Stimulated activated CD8-positive, alpha-beta memory T cell treated with anti-CD3 and anti-CD28 coated beads, Interleukin-7, amount 100 ng/mL, for 1 hour (primary cell): ENCODE results near the gene SLC39A11.
"Not testable (repeated sequence)": the region's sequence is repeated elsewhere in the genome, so short reads cannot be mapped to it uniquely, and the experiment has no call there.

Experiments
- DNase-seq, 2 donors: peaks; one replicate each; pipeline ENCODE4 v3.0.0-alpha.2; 2020; ENCODE audit warnings: low read depth in 2 of 2

Gene SLC39A11

DNA sequence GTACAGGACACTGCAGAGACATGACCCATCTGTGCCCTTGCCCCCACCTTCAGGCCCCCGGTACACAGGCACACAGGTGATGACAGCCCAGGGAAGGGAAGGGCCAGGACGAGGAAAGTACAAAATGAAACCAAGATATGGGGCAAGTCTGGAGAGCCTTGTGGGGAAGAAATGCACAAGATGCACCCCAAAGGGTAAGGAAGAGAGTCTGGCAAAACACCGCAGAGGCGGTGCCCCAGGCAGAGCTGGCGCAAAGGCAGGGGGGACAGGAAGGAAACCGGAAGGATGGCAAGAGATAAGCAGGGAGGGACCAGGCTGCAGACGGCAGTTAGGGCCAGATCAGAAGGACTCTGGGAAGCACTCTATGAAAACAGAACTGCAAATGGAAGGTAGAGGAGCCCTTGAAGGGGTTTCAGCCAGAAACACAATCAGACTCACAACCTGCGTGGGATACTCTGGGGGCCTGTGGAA, 81.4 kb downstream of the SLC39A11 start:
- no peak for DNase-seq

DNA sequence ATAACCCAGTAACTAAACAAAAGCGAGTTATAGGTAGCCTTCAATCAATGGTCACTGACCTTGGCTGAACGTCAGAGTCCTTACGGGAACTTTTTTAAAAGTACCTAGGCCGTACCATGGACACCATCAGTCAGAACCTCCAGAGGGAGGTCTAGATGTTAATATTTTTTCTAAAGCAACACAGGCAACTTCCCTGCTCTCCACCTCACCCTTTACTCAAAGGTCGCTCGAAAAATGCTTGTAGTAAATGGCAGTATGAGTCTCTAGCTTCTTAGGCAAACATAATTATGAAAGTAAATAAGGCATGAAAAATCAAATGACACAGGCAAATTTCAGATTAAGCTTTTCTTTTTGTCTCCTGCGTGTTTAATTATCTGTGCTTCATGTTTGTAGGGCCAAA, 82.1 kb downstream of the SLC39A11 start:
- DNase-seq, result no peak

DNA sequence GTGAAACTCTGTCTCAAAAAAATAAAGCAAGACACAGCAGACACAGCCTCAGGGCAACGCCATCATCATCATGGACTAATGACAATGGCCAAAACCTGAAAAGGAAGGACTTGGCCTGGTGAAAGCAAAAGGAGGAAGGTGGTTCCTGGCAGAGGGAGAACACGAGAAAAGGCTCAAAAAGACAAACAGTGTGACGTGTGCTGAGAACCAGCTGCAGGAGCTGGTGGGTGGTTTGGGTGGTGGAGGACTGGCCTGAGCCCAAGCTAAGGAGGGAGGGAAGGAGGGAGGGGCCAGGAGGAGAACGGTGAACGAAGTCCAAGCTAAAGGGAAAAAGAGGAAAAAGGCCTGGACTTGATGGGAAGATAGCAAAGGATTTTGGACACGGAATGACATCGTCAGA, 85.1 kb downstream of the SLC39A11 start:
- no peak for DNase-seq

DNA sequence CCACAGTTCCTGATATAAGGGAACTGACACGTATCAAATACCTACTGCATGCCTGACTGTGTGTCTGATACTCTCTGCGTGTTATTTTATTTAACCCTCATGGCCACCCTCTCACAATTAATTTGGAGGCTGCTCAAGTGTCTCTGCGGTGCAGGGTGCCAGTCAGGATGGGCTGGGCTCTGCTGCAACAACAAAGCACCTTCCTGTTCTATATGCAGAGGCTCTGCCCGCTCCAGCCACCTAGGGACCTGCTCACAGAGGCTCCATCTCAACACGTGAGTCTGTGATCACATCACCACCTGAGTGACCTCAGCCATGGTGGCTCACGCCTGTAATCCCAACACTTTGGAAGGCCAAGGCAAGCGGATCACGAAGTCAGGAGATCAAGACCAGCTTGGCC, 87.1 kb downstream of the SLC39A11 start:
- no peak for DNase-seq

DNA sequence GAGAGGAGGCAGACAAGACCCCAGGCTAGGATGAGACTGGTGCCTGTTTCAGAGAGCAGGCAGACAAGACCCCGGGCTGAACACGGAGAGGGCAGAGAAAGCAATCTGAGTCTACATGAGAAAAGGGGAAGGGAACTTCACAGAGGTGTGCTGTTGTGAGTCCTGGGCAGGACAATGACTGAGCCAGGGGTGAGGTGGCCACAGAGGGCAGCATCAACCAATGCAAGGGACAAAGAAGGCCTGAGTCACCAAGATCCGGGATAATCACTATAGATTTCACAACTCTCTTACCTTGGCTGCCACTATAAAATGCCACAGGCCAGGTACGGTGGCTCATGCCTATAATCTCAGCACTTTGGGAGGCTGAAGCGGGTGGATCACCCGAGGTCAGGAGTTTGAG, 89.0 kb downstream of the SLC39A11 start:
- no peak for DNase-seq

DNA sequence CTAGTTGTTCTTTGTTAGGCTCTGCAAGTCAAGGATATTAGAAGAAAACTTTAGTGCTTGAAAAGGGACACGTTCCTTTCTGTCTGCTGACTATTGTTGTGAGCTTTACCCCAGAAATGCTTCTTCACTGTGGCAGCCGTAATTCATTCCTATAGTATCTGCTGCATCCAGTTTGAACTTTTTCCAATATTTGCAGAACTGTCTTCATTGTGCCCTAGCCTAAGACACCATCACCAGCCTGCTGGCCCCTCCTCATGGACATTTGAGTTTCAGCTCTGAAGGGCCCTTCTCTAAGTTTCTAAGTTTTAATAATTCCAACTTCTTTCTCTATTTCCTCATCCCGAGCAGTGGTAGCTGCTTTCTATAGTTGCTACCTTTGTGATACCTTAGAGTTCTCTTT, 91.7 kb downstream of the SLC39A11 start:
- DNase-seq, result no peak

DNA sequence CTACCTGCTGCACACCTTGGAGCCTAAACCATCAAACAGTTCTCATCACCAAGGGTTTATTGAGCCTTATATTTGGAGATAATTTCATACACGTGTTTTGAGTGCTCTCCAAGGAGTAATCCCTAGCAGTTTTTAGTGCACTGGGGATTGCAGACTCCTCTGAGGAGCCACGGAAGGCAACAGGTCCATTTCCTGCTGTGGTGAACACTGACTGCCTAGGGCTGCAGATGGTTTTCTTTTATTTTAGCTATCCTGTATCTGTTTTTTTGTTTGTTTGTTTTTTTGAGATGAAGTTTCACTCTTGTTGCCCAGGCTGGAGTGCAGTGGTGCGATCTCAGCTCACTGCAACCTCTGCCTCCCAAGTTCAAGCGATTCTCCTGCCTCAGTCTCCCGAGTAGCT, 93.0 kb downstream of the SLC39A11 start:
- not testable (repeated sequence) for DNase-seq

DNA sequence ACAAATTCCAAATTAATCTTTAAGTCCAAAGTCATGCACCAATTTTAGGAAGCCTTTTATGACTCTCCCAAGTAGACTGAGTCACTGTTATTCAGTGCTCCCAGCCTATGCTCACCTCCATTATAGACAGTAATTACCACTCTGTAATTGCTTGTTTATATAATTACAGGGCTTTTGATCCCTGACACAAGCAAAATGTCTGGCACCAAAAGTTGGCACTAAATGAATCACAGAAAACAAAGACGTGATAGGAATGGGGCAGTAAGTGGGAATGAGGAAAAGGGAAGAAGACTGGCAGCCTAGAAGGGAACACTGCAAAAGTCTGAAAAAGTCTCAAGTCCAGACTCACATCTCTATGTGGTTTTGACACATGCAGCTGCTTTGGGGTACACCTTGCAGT, 94.1 kb downstream of the SLC39A11 start:
- no peak for DNase-seq

DNA sequence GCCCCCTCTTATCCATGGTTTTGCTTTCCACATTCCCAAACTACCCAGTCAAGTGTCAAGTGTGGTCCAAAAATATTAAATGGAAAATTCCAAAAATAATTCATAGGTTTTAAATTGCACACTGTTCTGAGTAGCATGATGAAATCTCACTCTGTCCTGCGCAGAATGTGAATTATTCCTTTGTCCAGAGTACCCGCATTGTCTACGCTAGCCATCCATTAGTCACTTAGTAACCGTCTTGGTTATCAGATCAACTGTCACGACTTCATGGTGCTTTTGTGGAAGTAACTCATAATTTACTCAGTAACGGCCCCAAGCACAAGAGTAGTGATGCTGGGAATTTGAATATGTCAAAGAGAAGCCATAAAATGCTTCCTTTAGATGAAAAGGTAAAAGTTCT, 94.9 kb downstream of the SLC39A11 start:
- DNase-seq, result no peak

DNA sequence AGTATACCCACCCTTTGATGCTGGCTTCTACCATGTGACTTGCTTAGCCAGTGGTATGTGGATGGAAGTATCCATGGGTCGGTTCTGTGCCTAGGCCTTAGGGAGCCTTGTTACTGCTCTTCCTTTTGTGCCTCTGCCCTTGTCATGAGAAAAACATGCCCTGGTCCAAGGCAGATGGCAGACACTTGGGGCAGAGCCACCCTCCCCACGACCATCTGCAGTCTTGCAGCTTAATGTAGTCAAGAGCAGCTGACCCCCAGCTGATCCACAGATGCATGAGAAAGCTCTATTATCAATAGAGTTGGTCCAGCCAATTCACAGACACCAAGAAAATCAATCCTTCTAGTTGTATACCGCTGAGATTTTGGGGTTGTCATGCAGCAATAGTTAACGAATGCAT, 95.7 kb downstream of the SLC39A11 start:
- no peak for DNase-seq

DNA sequence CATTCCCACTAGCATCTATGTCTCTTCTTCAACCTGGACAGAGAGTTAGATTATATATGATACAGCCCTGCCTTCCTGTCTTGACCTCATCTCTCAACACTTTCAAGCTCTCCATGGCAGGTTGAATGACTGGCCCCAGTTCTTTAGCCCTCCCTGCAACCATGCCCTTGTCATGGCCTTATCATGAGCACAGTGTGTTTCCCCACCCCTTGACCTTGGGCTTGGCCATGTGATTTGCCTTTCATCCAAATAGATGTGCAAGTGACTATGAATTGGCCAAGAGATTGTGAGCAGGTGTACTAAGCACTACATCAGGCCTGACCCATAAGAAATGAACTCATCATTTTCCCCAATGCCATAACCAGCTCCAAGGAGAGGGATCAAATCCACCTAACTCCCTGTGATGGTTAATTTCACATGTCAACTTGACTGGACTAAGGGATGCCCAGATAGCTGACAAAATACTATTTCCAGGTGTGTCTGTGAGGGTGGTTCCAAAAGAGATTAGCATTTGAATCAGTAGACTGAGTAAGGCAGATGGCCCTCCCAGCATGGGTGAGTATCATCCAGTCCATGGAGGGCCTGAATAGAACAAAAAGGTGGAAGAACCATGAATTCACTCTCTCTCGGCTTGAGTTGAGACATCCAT, 97.4 kb downstream of the SLC39A11 start:
- DNase-seq, result no peak

DNA sequence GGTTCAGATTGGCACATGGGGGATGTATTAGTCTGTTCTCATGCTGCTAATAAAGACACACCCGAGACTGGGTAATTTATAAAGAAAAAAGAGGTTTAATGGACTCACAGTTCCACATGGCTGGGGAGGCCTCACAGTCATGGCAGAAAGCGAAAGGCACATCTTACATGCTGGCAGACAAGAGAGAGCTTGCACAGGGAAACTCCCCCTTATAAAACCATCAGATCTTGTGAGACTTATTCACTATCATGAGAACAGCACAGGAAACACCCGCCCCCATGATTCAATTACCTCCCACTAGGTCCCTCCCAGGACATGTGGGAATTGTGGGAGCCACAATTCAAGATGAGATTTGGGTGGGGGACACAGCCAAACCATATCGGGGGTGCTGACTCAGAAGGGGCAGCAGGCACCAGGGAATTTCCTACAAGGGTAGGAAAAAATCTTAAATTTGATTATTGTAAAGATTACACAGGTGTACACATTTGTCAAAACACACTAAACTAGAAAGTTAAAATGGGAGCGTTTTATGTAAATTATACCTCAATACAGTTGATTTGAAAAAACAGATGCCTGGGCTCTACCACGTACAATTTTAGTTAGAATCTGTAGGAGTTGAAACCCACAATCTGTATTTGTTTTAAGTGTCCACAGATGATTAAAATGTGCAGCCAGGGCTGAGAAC, 99.6 kb downstream of the SLC39A11 start:
- not testable (repeated sequence) for DNase-seq

DNA sequence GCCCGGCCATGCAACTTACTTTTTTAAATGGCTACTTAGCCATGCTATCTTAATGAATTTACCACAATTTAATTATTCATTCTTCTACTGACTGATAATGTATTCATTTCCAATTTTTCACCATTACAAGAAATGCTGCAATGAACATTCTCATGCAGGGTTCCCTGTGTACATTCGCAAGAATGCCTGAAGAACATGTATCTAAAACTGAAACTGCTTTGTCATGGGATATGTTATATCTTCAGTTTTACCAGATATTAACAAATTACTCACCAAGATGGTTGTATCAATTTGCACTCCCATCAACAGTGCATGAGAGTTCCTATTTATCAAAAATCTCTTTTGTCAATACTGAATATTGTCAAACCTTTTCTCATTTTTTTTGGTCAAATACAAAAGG, 100.8 kb downstream of the SLC39A11 start:
- DNase-seq, result no peak

DNA sequence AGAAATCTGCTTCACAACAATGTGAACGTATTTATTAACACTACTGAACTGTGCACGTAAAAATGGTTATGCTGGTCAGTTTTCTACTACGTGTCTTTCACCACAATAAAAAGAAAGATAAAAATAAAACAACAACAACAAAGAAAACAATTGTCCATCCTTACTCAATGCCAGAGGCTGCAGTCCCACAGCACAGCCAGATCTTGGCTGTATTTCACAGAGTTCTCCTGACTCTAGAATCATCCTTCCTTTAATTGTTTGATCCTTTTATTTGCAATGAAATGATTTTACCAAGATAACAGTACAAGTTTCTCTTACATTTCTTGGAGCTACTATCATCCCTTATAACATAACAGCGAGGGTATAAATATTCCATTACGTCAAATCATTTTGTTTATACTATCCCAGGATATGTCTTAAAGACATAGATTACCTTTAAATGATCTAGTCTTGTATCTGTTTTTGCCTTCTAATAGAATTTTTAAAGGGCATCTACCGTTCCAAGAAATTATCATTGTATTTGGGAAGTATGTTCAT, 103.3 kb downstream of the SLC39A11 start:
- no peak for DNase-seq

DNA sequence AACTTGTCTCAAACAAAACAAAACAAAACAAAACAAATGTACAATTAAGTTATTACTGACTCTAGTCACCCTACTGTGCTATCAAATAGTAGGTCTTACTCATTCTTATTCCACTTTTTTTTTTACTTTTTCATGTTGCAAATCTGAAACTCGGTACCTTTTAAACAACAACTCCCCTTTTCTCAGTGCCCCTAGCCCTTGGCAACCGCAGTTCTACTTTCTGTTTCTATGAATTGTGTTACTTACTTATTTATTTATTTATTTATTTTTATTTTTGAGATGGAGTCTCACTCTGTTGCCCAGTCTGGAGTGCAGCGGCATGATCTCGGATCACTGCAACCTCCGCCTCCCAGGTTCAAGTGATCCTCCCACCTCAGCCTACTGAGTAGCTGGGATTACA, 104.0 kb downstream of the SLC39A11 start:
- DNase-seq, result no peak

DNA sequence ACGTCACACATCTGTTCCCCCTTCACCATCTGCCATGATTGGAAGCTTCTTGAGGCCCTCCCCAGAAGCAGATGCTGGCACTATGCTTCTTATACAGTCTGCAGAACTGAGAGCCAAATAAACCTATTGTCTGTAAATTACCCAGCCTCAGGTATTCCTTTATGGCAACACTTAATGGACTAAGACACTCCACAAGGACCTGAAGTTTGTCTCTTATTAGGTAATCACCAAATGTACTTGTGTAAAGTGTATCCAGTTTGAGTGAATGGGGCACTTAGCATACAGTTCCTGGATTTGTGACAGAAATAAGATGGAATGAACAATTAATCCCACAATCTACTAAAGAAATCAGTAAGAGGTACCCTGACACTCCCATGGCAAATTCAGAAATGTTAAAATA, 105.3 kb downstream of the SLC39A11 start:
- DNase-seq, result no peak

DNA sequence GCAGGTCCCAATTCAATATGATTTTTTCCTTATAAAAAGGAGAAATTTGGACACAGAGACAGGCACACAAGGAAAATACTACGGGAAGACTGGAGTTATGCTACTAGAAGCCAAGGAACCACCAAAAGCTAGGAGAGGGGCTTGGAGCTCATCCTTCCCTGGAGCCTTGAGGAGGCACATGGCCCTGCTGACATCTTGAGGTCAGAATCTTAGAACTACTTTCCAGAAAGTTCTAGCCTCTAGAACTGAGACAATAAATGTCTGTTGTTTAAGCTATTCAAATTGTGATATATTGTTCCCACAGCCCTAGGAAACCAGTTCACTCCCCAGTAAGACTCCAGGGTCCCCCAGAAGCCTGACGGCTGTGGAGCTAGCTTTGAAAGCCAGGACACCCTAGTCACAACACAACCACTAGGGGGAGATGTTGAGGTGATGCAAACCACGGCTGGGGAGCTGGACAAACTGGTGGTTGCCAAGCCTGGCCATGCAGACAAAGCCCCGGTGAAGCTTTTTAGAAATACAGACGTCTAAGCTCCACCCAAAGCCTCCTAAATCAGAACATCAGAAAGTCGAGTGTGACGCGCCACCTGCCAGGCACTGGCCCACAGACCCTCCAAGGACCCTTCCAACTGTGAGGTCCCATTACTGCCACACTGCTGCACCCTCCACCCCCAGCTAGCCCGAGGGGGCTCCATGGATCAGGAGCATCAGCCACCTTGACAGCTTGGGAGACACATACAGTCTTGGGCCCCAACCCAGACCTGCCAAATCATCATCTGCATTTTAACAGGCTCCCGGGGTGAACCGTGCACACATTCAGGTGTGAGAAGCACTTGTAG, 106.4 kb downstream of the SLC39A11 start:
- DNase-seq, result peak in 1 of 2 donors; percentile 10

DNA sequence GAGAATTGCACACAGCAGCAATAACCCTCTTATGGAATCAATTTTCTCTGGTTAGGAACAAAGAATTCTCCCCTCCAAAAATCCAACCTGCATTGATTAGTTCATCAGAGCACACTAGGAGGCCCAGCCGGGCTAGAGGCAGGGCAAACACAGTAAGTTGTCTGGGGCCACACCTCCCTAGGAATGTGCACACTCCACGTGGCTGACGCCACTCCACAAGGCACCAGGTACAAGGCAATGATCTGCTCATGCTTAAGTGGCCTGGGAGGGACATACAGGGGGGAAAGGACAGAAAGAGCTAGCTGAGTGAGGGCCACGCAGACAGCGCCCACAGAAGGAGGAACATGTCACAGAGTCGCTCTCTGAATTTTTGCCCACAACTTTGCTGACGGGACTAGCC, 107.6 kb downstream of the SLC39A11 start:
- no peak for DNase-seq

DNA sequence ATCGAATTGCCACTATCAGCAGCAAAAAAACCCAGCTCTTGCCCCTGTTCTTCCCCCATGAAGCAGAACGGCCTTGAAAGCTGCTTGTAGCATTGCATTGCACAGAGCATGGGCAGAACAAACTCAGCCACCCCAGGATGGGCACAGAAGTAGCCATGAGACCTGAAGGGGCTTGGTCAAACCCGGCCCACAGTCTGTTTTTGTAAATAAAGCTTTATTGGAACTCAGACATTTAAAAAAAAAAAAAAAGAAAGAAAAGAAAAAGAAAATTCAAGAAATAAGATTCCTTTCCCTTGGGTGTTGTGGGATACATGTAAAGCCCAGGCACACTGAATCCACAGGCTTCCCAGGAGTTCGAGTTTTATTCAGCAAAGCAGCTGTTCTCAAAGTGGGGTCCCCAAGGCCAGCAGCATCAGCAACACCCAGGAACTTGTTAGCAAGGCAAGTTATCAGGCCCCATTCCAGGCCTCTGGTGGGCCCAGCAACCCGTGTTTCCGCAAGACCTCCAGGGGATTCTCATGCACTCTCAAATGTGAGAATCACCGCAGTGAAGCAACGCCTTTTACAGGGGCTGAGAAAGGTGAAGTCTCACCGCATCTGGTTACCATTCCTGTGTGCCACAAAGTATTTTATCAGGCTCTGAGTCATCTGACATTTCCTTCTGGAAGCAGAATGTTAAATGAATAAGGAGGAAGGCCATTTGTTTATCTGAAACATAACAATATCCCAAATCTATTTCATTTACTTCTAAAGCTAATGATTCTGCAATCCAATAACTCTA, 108.2 kb downstream of the SLC39A11 start:
- no peak for DNase-seq

DNA sequence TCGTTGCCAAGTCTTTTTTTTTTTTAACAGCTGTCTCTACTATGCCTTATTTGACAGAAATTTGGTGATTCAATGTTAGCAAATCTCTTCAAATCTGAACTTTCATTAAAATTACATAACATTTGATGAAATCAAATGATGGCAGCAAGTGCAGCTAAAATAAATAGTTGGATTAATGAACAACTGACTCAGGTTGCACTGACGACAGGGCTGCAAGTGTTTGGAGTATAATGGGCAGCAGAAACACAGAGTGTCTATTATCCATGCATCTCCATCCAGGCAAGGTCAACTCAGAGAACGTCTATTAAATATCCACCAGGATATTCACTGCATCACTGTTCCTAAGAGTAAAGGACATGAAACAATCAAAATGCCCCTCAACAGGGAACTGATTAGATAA, 109.8 kb downstream of the SLC39A11 start:
- DNase-seq, result no peak

DNA sequence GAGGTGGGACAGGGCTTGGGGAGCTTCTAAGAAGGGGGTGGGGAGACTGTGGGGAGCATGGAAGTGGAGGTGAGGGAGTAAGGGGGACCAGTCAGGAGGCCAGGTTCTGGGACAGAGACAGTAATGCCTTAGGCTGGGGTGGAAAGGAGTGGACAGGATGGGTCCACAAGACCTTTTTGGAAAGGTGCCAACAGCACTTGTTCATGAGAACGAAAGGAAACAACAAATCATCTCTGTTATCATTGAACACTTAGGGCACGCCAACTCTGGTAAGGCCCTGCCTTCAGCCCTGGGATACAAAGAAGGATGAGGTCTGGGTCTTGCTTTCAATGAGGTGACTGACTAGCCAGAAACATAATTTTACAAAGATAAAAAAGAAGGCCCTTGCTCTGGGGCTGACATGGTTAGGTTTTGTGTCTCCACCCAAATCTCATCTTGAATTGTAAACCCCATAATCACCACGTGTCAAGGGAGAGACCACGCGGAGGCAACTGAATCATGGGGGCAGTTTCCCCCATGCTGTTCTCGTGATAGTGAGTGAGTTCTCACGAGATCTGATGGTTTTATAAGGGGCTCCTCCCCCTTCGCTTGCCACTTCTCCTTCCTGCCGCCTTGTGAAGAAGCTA, 113.8 kb downstream of the SLC39A11 start:
- no peak for DNase-seq
